Neural progenitor cell (in vitro differentiated cells): ENCODE results near the gene HOXA10.

ENCODE experiments used
- CTCF ChIP-seq: fragments of 200-600 bp; sonication (generic); IDR thresholded peaks from 2 replicates; pipeline ENCODE4 v1.5.1; 2017; ENCODE audit warnings: antibody characterized with exemption, mild to moderate bottlenecking
- EZH2 ChIP-seq: fragments of 200-600 bp; sonication (generic); IDR thresholded peaks from 2 replicates; pipeline ENCODE4 v1.6.1; 2017; ENCODE audit warnings: antibody characterized with exemption, mild to moderate bottlenecking, moderate library complexity
- EZH2phosphoT487 ChIP-seq: fragments of 200-600 bp; sonication (generic); IDR thresholded peaks from 2 replicates; pipeline ENCODE4 v1.6.1; 2017; ENCODE audit warnings: antibody characterized with exemption

- TF ChIP-seq CTCF (no peak), EZH2 (no peak), EZH2phosphoT487 (no peak)
These were observed 17.0 kb downstream of the HOXA10 start for GRCh38 chr7:27156916-27157701.
